HEK293T (cell line): Measurements from ENCODE around the gene BICD2.

Experiments used
- BHLHE40 ChIP-seq: fragments of 450-650 bp; IDR thresholded peaks from 2 replicates; pipeline ENCODE4 v1.6.1; 2016; ENCODE audit warnings: mild to moderate bottlenecking, moderate library complexity, borderline replicate concordance
- CTBP1 ChIP-seq: fragments of 450-650 bp; IDR thresholded peaks from 2 replicates; pipeline ENCODE4 v1.6.1; 2016; ENCODE audit warnings: borderline replicate concordance
- ELF4 ChIP-seq: fragments of 450-650 bp; IDR thresholded peaks from 2 replicates; pipeline ENCODE4 v1.6.1; 2017; ENCODE audit warnings: antibody characterized with exemption
- FOXK2 ChIP-seq: fragments of 450-650 bp; IDR thresholded peaks from 2 replicates; pipeline ENCODE4 v1.6.1; 2016; ENCODE audit warnings: mild to moderate bottlenecking
- FOXM1 ChIP-seq: fragments of 450-650 bp; IDR thresholded peaks from 2 replicates; pipeline ENCODE4 v1.6.1; 2017; ENCODE audit warnings: mild to moderate bottlenecking, borderline replicate concordance
- HDGF ChIP-seq: fragments of 450-650 bp; IDR thresholded peaks from 2 replicates; pipeline ENCODE4 v1.6.1; 2017; ENCODE audit warnings: antibody characterized with exemption, borderline replicate concordance
- SP1 ChIP-seq: fragments of 450-650 bp; IDR thresholded peaks from 2 replicates; pipeline ENCODE4 v1.6.1; 2017
- SUZ12 ChIP-seq: fragments of 450-650 bp; IDR thresholded peaks from 2 replicates; pipeline ENCODE4 v1.6.1; 2016; ENCODE audit warnings: mild to moderate bottlenecking
- TARDBP ChIP-seq: fragments of 450-650 bp; IDR thresholded peaks from 2 replicates; pipeline ENCODE4 v1.6.1; 2016
- ZNF384 ChIP-seq: fragments of 450-650 bp; IDR thresholded peaks from 2 replicates; pipeline ENCODE4 v1.6.1; 2016

DNA sequence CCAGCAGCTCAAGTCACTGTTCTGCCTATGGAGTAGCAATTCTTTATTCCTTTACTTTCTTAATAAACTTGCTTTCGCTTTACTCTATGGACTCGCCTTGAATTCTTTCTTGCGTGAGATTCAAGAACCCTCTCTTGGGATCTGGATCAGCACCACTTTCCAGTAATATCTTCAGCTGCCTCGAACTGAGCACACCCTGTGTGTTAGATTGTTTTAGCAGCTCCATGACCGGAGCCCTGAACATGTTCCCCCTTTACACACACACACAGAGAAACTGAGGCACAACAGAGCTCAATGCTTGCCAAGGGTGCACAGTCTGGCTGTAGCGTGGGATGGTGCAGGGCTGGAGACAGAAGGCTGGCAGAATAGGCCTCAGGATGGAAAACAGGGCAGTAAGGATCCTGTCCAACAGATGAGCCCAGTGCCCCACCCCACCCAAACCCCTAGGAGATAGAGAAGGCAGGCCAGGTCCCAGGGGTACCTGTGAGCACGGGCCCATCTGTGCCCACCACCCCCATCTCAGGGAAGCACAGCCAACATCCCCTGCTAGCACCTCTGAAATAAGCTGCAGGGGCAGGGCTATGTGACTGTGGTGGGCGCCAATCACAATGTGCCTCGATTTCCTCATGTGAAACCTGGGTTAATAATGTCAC lies 27.9 kb downstream of the BICD2 start:
- no peak for TF ChIP-seq CTBP1
- no peak for TF ChIP-seq BHLHE40
- TF ChIP-seq ELF4: no peak
- no peak for TF ChIP-seq TARDBP
- no peak for TF ChIP-seq ZNF384
- TF ChIP-seq FOXM1: no peak
- TF ChIP-seq SP1: no peak
- TF ChIP-seq HDGF: no peak
- no peak for TF ChIP-seq FOXK2
- no peak for TF ChIP-seq SUZ12
